H1 (cell line): ENCODE measurements around the gene GPR25. TPM values are rescaled to one million over a fixed set of nuclear protein-coding genes. Genes with fewer than 3 reads are reported as not detected.

Experiments
- CBX8 ChIP-seq: fragments of 300-800, 300-1000 bp; sonication (generic); IDR thresholded peaks from 2 replicates; pipeline ENCODE4 v1.7.1; 2016; ENCODE audit warnings: low read depth, low read length, borderline replicate concordance
- CEBPB ChIP-seq: IDR thresholded peaks from 2 replicates; pipeline ENCODE4 v1.6.1; 2012; ENCODE audit warnings: low read depth, low read length
- CHD7 ChIP-seq: fragments of 300-600 bp; sonication (generic); IDR thresholded peaks from 2 replicates; pipeline ENCODE4 v1.7.1; 2012; ENCODE audit warnings: low read length, moderate library complexity, mild to moderate bottlenecking, inconsistent platforms; ENCODE audit not compliant: insufficient replicate concordance
- EP300 ChIP-seq, 2 experiments: IDR thresholded peaks; 1 replicate in 1 of 2; 2 replicates in 1 of 2; pipeline ENCODE4 v1.6.1; 2011 to 2012; ENCODE audit warnings: low read depth in 2 of 2, low read length in 2 of 2, mild to moderate bottlenecking in 2 of 2, borderline replicate concordance in 1 of 2, inconsistent platforms in 1 of 2, moderate library complexity in 1 of 2
- EZH2 ChIP-seq: fragments of 200-600 bp; sonication (generic); IDR thresholded peaks from 2 replicates; pipeline ENCODE4 v1.7.1; 2012; ENCODE audit warnings: low read depth, mild to moderate bottlenecking, moderate library complexity, low read length, inconsistent platforms; ENCODE audit not compliant: severe bottlenecking
- FOSL1 ChIP-seq: IDR thresholded peaks from 2 replicates; pipeline ENCODE4 v1.6.1; 2011; ENCODE audit warnings: mild to moderate bottlenecking, low read depth, low read length, moderate library complexity; ENCODE audit not compliant: insufficient read depth
- HDAC6 ChIP-seq: IDR thresholded peaks from one replicate; pipeline ENCODE4 v1.7.1; 2012; ENCODE audit warnings: low read depth, mild to moderate bottlenecking, inconsistent platforms, low read length, moderate library complexity
- PHF8 ChIP-seq: fragments of 200-600 bp; sonication (generic); conservative IDR thresholded peaks from 2 replicates; pipeline ENCODE4 v1.7.1; 2012; ENCODE audit warnings: low read depth, mild to moderate bottlenecking, inconsistent platforms, low read length, moderate library complexity
- POU5F1 ChIP-seq: IDR thresholded peaks from 2 replicates; pipeline ENCODE4 v1.6.1; 2011; ENCODE audit warnings: low read depth, mild to moderate bottlenecking, low read length, moderate library complexity
- RBBP5 ChIP-seq: IDR thresholded peaks from 2 replicates; pipeline ENCODE4 v1.7.1; 2012; ENCODE audit warnings: low read depth, mild to moderate bottlenecking, inconsistent platforms, low read length, moderate library complexity, borderline replicate concordance
- SUZ12 ChIP-seq: fragments of 200-600 bp; sonication (generic); IDR thresholded peaks from 2 replicates; pipeline ENCODE4 v1.6.1; 2012; ENCODE audit warnings: mild to moderate bottlenecking, inconsistent platforms, low read length, moderate library complexity, mixed read lengths
- TCF12 ChIP-seq: IDR thresholded peaks from 2 replicates; pipeline ENCODE4 v1.6.1; 2011; ENCODE audit warnings: low read depth, mild to moderate bottlenecking, low read length
- polyA plus RNA-seq, 7 experiments: library from polyadenylated mRNA; depleted of rRNA in 3 of 7; stranded (reverse) in 5 of 7; unstranded in 2 of 7; fragments of >200 nt in 5 of 7; fragments of 200-250 nt in 2 of 7; gene quantifications; 1 replicate in 5 of 7; 2 replicates in 1 of 7; 4 replicates in 1 of 7; pipeline versions ENCODE4 v1.2.1 to v1.2.3, GENCODE V29; 2011 to 2013; ENCODE audit warnings: missing spikeins in 2 of 7, mixed read lengths in 2 of 7
- total RNA-seq: library from RNA; stranded (reverse); fragmentation: NEBNext Ultra II Directional; extraction: Animal tissue kit (Norgen Biotek cat#: 25700); gene quantifications from 2 replicates; pipeline ENCODE4 v1.2.1, GENCODE V29; 2021

Gene GPR25
- total and polyA plus RNA-seq, 2 of the 8 experiments (the other 6 are each of a cell fraction or from before 2014, with no cell fraction given) = not detected

DNA sequence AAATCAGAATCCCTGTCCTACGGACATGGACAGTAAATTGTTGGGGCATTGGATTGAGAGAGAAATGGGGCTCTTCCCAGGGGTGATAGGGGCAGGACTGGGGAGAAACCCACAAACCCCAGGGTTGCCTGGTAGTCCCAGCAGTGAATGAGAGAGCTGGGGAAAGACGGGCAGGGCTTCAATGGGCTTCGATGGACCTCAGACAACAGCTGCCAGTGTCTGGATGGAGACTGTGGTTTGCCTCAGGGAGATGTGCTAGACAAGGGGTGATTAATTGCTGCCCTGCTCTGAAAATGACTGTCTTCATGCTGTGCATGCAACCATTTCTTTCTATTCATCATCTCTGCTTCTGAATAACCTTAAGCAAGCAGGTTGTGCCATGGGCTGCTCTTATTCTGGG is 7.4 kb downstream of the GPR25 start (continued):
- TF ChIP-seq CHD7 (no peak), HDAC6 (no peak), RBBP5 (no peak), PHF8 (no peak), EZH2 (no peak), FOSL1 (no peak), CEBPB (no peak), CBX8 (no peak), POU5F1 (no peak), EP300 (IDR thresholded peaks at IDR 0.05; ENCODE audit: borderline replicate concordance in 1 of 2, low read depth in 2 of 2, low read length in 2 of 2) (no peak), TCF12 (no peak), SUZ12 (no peak)
